Activated naive CD8-positive, alpha-beta T cell treated with anti-CD3 and anti-CD28 coated beads for 36 hours (primary cell): ENCODE measurements around the gene EXD3. TPM values are rescaled to one million over a fixed set of nuclear protein-coding genes. Genes with fewer than 3 reads are reported as not detected.

ENCODE experiments used
- DNase-seq: peaks from one replicate; pipeline ENCODE4 v3.0.0; 2021
- H3K27ac Mint-ChIP-seq: one replicate; pipeline ENCODE4 v1.8.0; 2022; ENCODE audit warnings: mild to moderate bottlenecking, moderate library complexity, mixed read lengths
- H3K27me3 Mint-ChIP-seq: one replicate; pipeline ENCODE4 v1.8.0; 2022; ENCODE audit warnings: mild to moderate bottlenecking, mixed read lengths
- H3K36me3 Mint-ChIP-seq: one replicate; pipeline ENCODE4 v1.8.0; 2021; ENCODE audit warnings: mild to moderate bottlenecking, mixed read lengths
- H3K4me1 Mint-ChIP-seq: one replicate; pipeline ENCODE4 v1.8.0; 2021; ENCODE audit warnings: mixed read lengths
- H3K4me3 Mint-ChIP-seq: one replicate; pipeline ENCODE4 v1.8.0; 2022; ENCODE audit warnings: mild to moderate bottlenecking, moderate library complexity, mixed read lengths
- H3K9me3 Mint-ChIP-seq: one replicate; pipeline ENCODE4 v1.8.0; 2022; ENCODE audit warnings: mixed read lengths
- total RNA-seq, 2 experiments: library from RNA; stranded (reverse); gene quantifications; one replicate each; pipeline ENCODE4 v1.2.3, GENCODE V29; 2021

EXD3 gene
- total RNA-seq, 2 experiments from 2014 or later, result 3.6 to 4.2 TPM

GRCh38 chr9:137406085-137406760, 16.7 kb downstream of the EXD3 start:
- no peak overlapping the region for H3K4me3 Mint-ChIP-seq
- H3K4me1 Mint-ChIP-seq, result no peaks in the 10 kb centered on the region

GRCh38 chr9:137405677-137406081, 17.3 kb downstream of the EXD3 start:
- peaks cover 6% of the 10 kb centered on the region for H3K27me3 Mint-ChIP-seq
- no peak for DNase-seq
- H3K9me3 Mint-ChIP-seq, result no peaks in the 10 kb centered on the region
- H3K36me3 Mint-ChIP-seq, result peaks cover 6% of the 10 kb centered on the region
- H3K4me3 Mint-ChIP-seq, result no peak overlapping the region
- H3K4me1 Mint-ChIP-seq, result no peaks in the 10 kb centered on the region
- no peak overlapping the region for H3K27ac Mint-ChIP-seq

More at GRCh38 chr9:137406085-137406760, 16.7 kb downstream of the EXD3 start:
- Mint-ChIP-seq H3K9me3 (no peaks in the 10 kb centered on the region), H3K27ac (no peak overlapping the region), H3K27me3 (peaks cover 6% of the 10 kb centered on the region), H3K36me3 (peaks cover 6% of the 10 kb centered on the region)
- no peak for DNase-seq

GRCh38 chr9:137404961-137405567, 17.9 kb downstream of the EXD3 start:
- no peak for DNase-seq
- Mint-ChIP-seq H3K4me1 (no peaks in the 10 kb centered on the region), H3K4me3 (no peak overlapping the region), H3K27me3 (peaks cover 6% of the 10 kb centered on the region), H3K27ac (no peak overlapping the region), H3K9me3 (no peaks in the 10 kb centered on the region), H3K36me3 (peaks cover 8% of the 10 kb centered on the region)

GRCh38 chr9:137403269-137403668, 19.7 kb downstream of the EXD3 start:
- H3K9me3 Mint-ChIP-seq, result no peaks in the 10 kb centered on the region
- no peak for DNase-seq
- H3K27me3 Mint-ChIP-seq, result peaks cover 6% of the 10 kb centered on the region
- H3K4me3 Mint-ChIP-seq, result no peak overlapping the region
- H3K27ac Mint-ChIP-seq, result no peak overlapping the region
- peaks cover 9% of the 10 kb centered on the region for H3K36me3 Mint-ChIP-seq
- H3K4me1 Mint-ChIP-seq, result peaks cover 3% of the 10 kb centered on the region

GRCh38 chr9:137402746-137403145, 20.2 kb downstream of the EXD3 start:
- Mint-ChIP-seq H3K4me1 (peaks cover 8% of the 10 kb centered on the region), H3K27me3 (peaks cover 6% of the 10 kb centered on the region), H3K27ac (no peak overlapping the region), H3K9me3 (no peaks in the 10 kb centered on the region), H3K4me3 (no peak overlapping the region), H3K36me3 (peaks cover 9% of the 10 kb centered on the region)
- DNase-seq, result no peak

- no peak overlapping the region for H3K27ac Mint-ChIP-seq
- no peak for DNase-seq
- H3K9me3 Mint-ChIP-seq, result no peaks in the 10 kb centered on the region
- H3K4me3 Mint-ChIP-seq, result no peak overlapping the region
- peaks cover 16% of the 10 kb centered on the region for H3K4me1 Mint-ChIP-seq
- H3K36me3 Mint-ChIP-seq, result peaks cover 9% of the 10 kb centered on the region
- no peaks in the 10 kb centered on the region for H3K27me3 Mint-ChIP-seq
Measured at GRCh38 chr9:137398561-137399468, 24.1 kb downstream of the EXD3 start.

- no peak overlapping the region for H3K4me3 Mint-ChIP-seq
- peaks cover 16% of the 10 kb centered on the region for H3K4me1 Mint-ChIP-seq
- DNase-seq, result peak; percentile 49
- H3K36me3 Mint-ChIP-seq, result peaks cover 9% of the 10 kb centered on the region
- H3K9me3 Mint-ChIP-seq, result no peaks in the 10 kb centered on the region
- no peaks in the 10 kb centered on the region for H3K27me3 Mint-ChIP-seq
- peak overlapping the region; percentile 74 for H3K27ac Mint-ChIP-seq
Measured at GRCh38 chr9:137397675-137398423, 25.1 kb downstream of the EXD3 start.

- Mint-ChIP-seq H3K9me3 (no peaks in the 10 kb centered on the region), H3K4me3 (no peak overlapping the region), H3K27me3 (no peaks in the 10 kb centered on the region), H3K36me3 (peaks cover 3% of the 10 kb centered on the region), H3K4me1 (peaks cover 16% of the 10 kb centered on the region), H3K27ac (peak overlapping the region; percentile 74)
- no peak for DNase-seq
Measured at GRCh38 chr9:137396634-137397367, 26.2 kb downstream of the EXD3 start.

- Mint-ChIP-seq H3K4me3 (no peak overlapping the region), H3K27ac (no peak overlapping the region), H3K4me1 (peaks cover 16% of the 10 kb centered on the region), H3K36me3 (peaks cover 3% of the 10 kb centered on the region), H3K27me3 (no peaks in the 10 kb centered on the region), H3K9me3 (no peaks in the 10 kb centered on the region)
- no peak for DNase-seq
Measured at GRCh38 chr9:137396227-137396626, 26.7 kb downstream of the EXD3 start.

- Mint-ChIP-seq H3K9me3 (no peaks in the 10 kb centered on the region), H3K4me3 (no peak overlapping the region), H3K4me1 (peaks cover 16% of the 10 kb centered on the region), H3K27ac (no peak overlapping the region), H3K36me3 (peaks cover 3% of the 10 kb centered on the region), H3K27me3 (no peaks in the 10 kb centered on the region)
- DNase-seq, result no peak
Measured at GRCh38 chr9:137395666-137396010, 27.3 kb downstream of the EXD3 start.

- no peak overlapping the region for H3K4me3 Mint-ChIP-seq
- H3K36me3 Mint-ChIP-seq, result peaks cover under 1% of the 10 kb centered on the region
- no peak for DNase-seq
- no peaks in the 10 kb centered on the region for H3K27me3 Mint-ChIP-seq
- no peak overlapping the region for H3K27ac Mint-ChIP-seq
- H3K9me3 Mint-ChIP-seq, result no peaks in the 10 kb centered on the region
- H3K4me1 Mint-ChIP-seq, result peaks cover 16% of the 10 kb centered on the region
Measured at GRCh38 chr9:137394866-137395665, 27.9 kb downstream of the EXD3 start.

- no peaks in the 10 kb centered on the region for H3K36me3 Mint-ChIP-seq
- peaks cover 15% of the 10 kb centered on the region for H3K4me1 Mint-ChIP-seq
- no peaks in the 10 kb centered on the region for H3K9me3 Mint-ChIP-seq
- H3K27ac Mint-ChIP-seq, result no peak overlapping the region
- H3K27me3 Mint-ChIP-seq, result no peaks in the 10 kb centered on the region
- no peak overlapping the region for H3K4me3 Mint-ChIP-seq
- DNase-seq, result no peak
Measured at GRCh38 chr9:137393176-137394150, 29.5 kb downstream of the EXD3 start.
